Brain microvascular endothelial cell (primary cell): ENCODE data around the gene DLX2.
"Not testable (repeated sequence)": the region's sequence is repeated elsewhere in the genome, so short reads cannot be mapped to it uniquely, and the experiment has no call there.

ENCODE experiments used
- DNase-seq: peaks from one replicate; pipeline ENCODE4 v3.0.0-alpha.2; 2020
- H3K27ac ChIP-seq: fragments of 250-450 bp; sonication (Bioruptor Pico); 2 replicates; pipeline ENCODE4 v1.5.1; 2020; ENCODE audit warnings: mild to moderate bottlenecking, moderate library complexity
- H3K27me3 ChIP-seq: fragments of 250-450 bp; sonication (Bioruptor Pico); replicated peaks from 2 replicates; pipeline ENCODE4 v1.5.1; 2020; ENCODE audit warnings: mild to moderate bottlenecking
- H3K36me3 ChIP-seq: fragments of 250-450 bp; sonication (Bioruptor Pico); replicated peaks from 2 replicates; pipeline ENCODE4 v1.5.1; 2020; ENCODE audit warnings: mild to moderate bottlenecking
- H3K4me3 ChIP-seq: 2 replicates; pipeline ENCODE4 v1.5.1; 2011; ENCODE audit warnings: low read depth, mild to moderate bottlenecking, control low read depth, low read length, moderate library complexity
- in situ Hi-C: cut with HindIII; loops from 2 replicates; pipeline ENCODE4 v1.10.0; 2017; ENCODE audit warnings: low sequenced_read_pairs, low pct_ligation_motif_present
- TF ChIP-seq, protein P1 (sequence below): IDR thresholded peaks from 2 replicates; pipeline ENCODE4 v1.5.1; 2011; ENCODE audit warnings: low read depth, mild to moderate bottlenecking, moderate library complexity, low read length, control low read depth, inconsistent platforms; ENCODE audit errors: missing control alignments

DLX2 gene

DNA sequence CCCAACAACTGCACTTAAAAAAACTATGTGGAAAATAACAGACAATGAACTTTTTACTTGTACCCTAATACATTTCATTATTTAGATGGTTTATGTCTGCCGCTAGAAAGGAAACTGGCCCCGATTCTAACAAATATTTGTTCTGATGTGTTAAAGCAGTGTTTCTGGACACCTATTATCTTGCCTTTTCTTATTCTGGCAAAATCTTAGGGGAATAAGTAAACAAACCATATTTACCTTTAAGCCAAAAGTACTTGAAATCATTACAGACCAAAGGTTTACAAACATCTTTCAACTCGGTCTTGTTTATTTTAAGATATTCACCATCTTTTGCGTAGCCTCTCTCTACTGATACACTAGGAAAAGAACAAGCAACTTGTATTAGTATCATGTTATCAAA is 29.2 kb downstream of the DLX2 start:
- in situ Hi-C loops = no loop called here
- Histone ChIP-seq H3K27me3 (no peaks in the 10 kb centered on the region), H3K4me3 (no peak overlapping the region), H3K27ac (no peak overlapping the region), H3K36me3 (no peaks in the 10 kb centered on the region)
- TF ChIP-seq, protein P1, sequence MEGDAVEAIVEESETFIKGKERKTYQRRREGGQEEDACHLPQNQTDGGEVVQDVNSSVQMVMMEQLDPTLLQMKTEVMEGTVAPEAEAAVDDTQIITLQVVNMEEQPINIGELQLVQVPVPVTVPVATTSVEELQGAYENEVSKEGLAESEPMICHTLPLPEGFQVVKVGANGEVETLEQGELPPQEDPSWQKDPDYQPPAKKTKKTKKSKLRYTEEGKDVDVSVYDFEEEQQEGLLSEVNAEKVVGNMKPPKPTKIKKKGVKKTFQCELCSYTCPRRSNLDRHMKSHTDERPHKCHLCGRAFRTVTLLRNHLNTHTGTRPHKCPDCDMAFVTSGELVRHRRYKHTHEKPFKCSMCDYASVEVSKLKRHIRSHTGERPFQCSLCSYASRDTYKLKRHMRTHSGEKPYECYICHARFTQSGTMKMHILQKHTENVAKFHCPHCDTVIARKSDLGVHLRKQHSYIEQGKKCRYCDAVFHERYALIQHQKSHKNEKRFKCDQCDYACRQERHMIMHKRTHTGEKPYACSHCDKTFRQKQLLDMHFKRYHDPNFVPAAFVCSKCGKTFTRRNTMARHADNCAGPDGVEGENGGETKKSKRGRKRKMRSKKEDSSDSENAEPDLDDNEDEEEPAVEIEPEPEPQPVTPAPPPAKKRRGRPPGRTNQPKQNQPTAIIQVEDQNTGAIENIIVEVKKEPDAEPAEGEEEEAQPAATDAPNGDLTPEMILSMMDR = no peak
- no peak for DNase-seq

DNA sequence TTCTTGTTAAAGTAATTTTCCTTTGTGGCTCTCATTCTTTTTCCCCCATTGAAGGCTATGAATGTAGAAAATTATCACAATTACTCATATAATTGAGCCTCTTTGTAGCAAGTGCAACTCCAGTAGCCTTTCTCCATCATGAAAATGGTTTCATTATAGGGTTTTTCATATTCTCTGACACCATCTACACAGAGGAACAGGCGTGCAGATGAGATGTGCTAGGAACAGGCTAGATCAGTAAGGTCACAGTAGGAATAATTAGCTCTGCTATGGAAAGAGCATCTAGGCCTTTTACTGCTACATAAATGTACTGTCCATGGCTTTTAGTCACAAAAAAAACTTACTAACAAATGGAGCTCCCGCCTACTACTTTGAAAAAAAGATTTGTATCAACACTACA is 30.0 kb downstream of the DLX2 start:
- no peak overlapping the region for H3K4me3 ChIP-seq
- no peaks in the 10 kb centered on the region for H3K36me3 ChIP-seq
- DNase-seq = no peak
- H3K27me3 ChIP-seq = no peaks in the 10 kb centered on the region
- TF ChIP-seq, protein P1 = no peak
- in situ Hi-C loops = no loop called here
- no peak overlapping the region for H3K27ac ChIP-seq

DNA sequence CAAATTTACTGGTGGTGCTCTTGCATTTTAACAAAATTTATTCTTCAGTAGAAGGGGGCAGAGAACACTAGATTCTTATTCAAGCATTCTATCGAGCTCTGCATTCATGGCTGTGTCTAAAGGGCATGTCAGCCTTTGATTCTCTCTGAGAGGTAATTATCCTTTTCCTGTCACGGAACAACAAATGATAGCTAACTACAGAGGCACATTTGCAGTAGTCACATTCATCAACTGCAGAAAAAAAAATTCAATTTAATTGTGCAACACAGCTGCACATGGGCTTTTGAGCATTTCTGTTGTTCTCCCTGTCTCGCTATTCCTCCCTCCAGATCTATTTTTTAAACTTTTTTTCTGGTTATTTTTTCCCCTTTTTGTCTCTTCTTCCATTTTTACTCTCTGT is 30.4 kb downstream of the DLX2 start:
- in situ Hi-C loops = no loop called here
- Histone ChIP-seq H3K27ac (no peak overlapping the region), H3K4me3 (no peak overlapping the region), H3K27me3 (no peaks in the 10 kb centered on the region), H3K36me3 (no peaks in the 10 kb centered on the region)
- TF ChIP-seq, protein P1 = no peak
- DNase-seq = no peak

DNA sequence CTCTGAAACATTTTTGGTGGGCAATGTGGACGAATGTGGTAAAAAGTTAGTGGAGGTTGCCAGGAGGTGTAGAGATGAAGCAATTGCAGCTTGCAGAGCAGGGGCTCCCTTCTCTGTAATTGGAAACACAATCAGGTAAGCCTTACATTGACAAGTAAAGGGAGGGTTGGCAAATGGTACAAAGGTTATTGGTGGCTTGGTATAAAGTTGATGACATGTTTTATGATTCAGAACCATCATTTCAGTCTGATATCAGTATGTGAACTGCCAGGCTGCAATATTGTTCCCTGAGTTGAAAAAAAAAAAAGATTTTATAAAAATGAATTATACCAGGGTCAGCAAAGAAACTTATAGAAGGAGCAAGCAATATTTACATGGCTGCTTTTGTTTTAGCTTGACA is 31.8 kb downstream of the DLX2 start:
- Histone ChIP-seq H3K27me3 (no peaks in the 10 kb centered on the region), H3K27ac (no peak overlapping the region), H3K36me3 (no peaks in the 10 kb centered on the region), H3K4me3 (no peak overlapping the region)
- no peak for DNase-seq
- in situ Hi-C loops = no loop called here
- TF ChIP-seq, protein P1 = no peak

DNA sequence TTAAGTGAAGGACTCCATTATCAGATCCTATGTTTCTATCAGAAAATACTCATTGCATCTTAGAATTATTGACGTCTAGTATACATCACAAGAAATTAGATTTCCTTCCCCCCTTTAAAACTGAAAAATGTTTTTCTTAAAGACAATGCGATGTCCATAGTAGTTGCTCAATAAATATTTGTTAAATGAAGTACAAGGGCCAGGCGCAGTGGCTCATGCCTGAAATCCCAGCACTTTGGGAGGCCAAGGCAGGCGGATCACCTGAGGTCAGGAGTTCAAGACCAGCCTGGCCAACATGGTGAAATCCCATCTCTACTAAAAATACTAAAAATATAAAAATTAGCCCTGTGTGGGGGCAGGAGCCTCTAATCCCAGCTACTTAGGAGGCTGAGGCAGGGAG is 34.8 kb downstream of the DLX2 start:
- in situ Hi-C loops, DNase-seq: not testable (repeated sequence)

DNA sequence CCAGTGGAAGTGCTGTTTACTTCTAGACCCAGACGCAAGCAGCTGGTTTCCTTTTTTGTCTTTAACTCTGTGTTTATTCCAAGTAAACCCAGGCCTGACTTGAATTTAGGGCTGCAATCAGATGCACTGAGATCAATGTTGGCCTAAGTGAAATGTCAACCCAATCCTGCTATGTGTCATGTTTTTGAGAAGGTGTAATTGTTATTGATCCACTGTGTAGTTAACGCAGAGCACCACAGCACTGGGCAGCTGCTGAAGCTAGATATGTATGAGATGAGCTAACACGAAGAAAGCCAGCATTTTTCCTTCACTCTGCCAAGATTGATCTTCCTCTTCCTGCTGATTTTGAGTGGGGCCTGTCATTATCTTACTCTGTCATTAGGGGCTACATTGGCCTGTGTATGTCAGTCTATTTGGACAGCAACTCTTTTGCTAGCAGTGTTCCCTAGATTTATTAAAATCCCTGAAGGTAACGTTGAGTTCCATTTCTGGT is 36.3 kb downstream of the DLX2 start:
- in situ Hi-C loops = no loop called here

More for the DNA sequence above, 34.8 kb downstream of the DLX2 start:
- H3K4me3 ChIP-seq, H3K27ac ChIP-seq, H3K27me3 ChIP-seq, H3K36me3 ChIP-seq: not testable (repeated sequence)

More for the DNA sequence above, 36.3 kb downstream of the DLX2 start:
- no peak overlapping the region for H3K27ac ChIP-seq
- no peaks in the 10 kb centered on the region for H3K36me3 ChIP-seq
- H3K4me3 ChIP-seq = no peak overlapping the region
- TF ChIP-seq, protein P1 = no peak
- no peaks in the 10 kb centered on the region for H3K27me3 ChIP-seq
- DNase-seq = no peak
